MM.1S (cell line): ENCODE measurements around the gene RNF217.

Experiments used
- DNase-seq: peaks from one replicate; pipeline ENCODE4 v3.0.0-alpha.2; 2015
- H2AFZ ChIP-seq: fragments of 300-600 bp; sonication (generic); 2 replicates; pipeline ENCODE4 v1.6.0; 2016; ENCODE audit warnings: antibody characterized with exemption, low read length
- H3F3A ChIP-seq: fragments of 300-600 bp; sonication (generic); 2 replicates; pipeline ENCODE4 v1.6.1; 2016; ENCODE audit warnings: mild to moderate bottlenecking, antibody characterized with exemption, low read length, moderate library complexity, mixed read lengths; ENCODE audit not compliant: insufficient read depth
- H3K27ac ChIP-seq: fragments of 300-600 bp; sonication (generic); 2 replicates; pipeline ENCODE4 v1.5.1; 2016; ENCODE audit warnings: mild to moderate bottlenecking, low read length
- H3K27me3 ChIP-seq: fragments of 300-600 bp; sonication (generic); replicated peaks from 2 replicates; pipeline ENCODE4 v1.6.0; 2016; ENCODE audit warnings: low read length; ENCODE audit not compliant: insufficient read depth
- H3K36me3 ChIP-seq: fragments of 300-600 bp; sonication (generic); replicated peaks from 2 replicates; pipeline ENCODE4 v1.6.1; 2016; ENCODE audit warnings: mild to moderate bottlenecking, low read length, mixed read lengths; ENCODE audit not compliant: insufficient read depth
- H3K4me1 ChIP-seq: fragments of 300-600 bp; sonication (generic); 2 replicates; pipeline ENCODE4 v1.6.1; 2016; ENCODE audit warnings: low read length, mixed read lengths
- H3K4me2 ChIP-seq: fragments of 300-600 bp; sonication (generic); 2 replicates; pipeline ENCODE4 v1.6.0; 2016; ENCODE audit warnings: low read depth, low read length
- H3K4me3 ChIP-seq: fragments of 300-600 bp; sonication (generic); 2 replicates; pipeline ENCODE4 v1.5.1; 2016; ENCODE audit warnings: low read length, mixed read lengths
- H3K79me2 ChIP-seq: fragments of 300-600 bp; sonication (generic); 2 replicates; pipeline ENCODE4 v1.6.1; 2016; ENCODE audit warnings: mixed run types, low read length, mixed read lengths
- H3K9ac ChIP-seq: fragments of 300-600 bp; sonication (generic); 2 replicates; pipeline ENCODE4 v1.6.1; 2016; ENCODE audit warnings: low read length, mixed read lengths
- H3K9me2 ChIP-seq: fragments of 300-600 bp; sonication (generic); replicated peaks from 2 replicates; pipeline ENCODE4 v1.6.1; 2016; ENCODE audit warnings: mild to moderate bottlenecking, low read length, mixed read lengths; ENCODE audit not compliant: insufficient read depth
- H3K9me3 ChIP-seq: fragments of 300-600 bp; sonication (generic); replicated peaks from 2 replicates; pipeline ENCODE4 v1.6.1; 2016; ENCODE audit warnings: mild to moderate bottlenecking, low read length, mixed read lengths; ENCODE audit not compliant: insufficient read depth
- H4K20me1 ChIP-seq: fragments of 300-600 bp; sonication (generic); 2 replicates; pipeline ENCODE4 v1.6.1; 2016; ENCODE audit warnings: mild to moderate bottlenecking, low read length, moderate library complexity, mixed read lengths; ENCODE audit not compliant: insufficient read depth
- CTCF ChIP-seq: fragments of 300-600 bp; sonication (generic); IDR thresholded peaks from 2 replicates; pipeline ENCODE4 v1.5.1; 2016; ENCODE audit warnings: antibody characterized with exemption, low read length, mixed read lengths
- EZH2 ChIP-seq: fragments of 300-600 bp; sonication (generic); optimal IDR thresholded peaks from 2 replicates; pipeline ENCODE3; 2017; ENCODE audit warnings: low read depth, mild to moderate bottlenecking, antibody characterized with exemption, low read length, mixed read lengths
- EZH2phosphoT487 ChIP-seq: fragments of 300-600 bp; sonication (generic); IDR thresholded peaks from 2 replicates; pipeline ENCODE4 v1.6.1; 2018; ENCODE audit warnings: antibody characterized with exemption, low read length

Gene RNF217

GRCh38 chr6:125044066-125044465, 81.8 kb downstream of the RNF217 start:
- H3F3A ChIP-seq: no peaks in the 10 kb centered on the region
- no peaks in the 10 kb centered on the region for H4K20me1 ChIP-seq
- H3K4me3 ChIP-seq: no peak overlapping the region
- DNase-seq: no peak
- H3K4me1 ChIP-seq: no peaks in the 10 kb centered on the region
- H3K9ac ChIP-seq: no peak overlapping the region
- H3K79me2 ChIP-seq: no peaks in the 10 kb centered on the region
- no peaks in the 10 kb centered on the region; the same call in 1 of the 2 replicates for H3K9me3 ChIP-seq
- H3K4me2 ChIP-seq: no peak overlapping the region
- H3K27ac ChIP-seq: no peak overlapping the region
- H2AFZ ChIP-seq: no peak overlapping the region
- H3K36me3 ChIP-seq: no peaks in the 10 kb centered on the region
- TF ChIP-seq CTCF (no peak), EZH2phosphoT487 (no peak), EZH2 (no peak)
- H3K9me2 ChIP-seq: no peaks in the 10 kb centered on the region
- H3K27me3 ChIP-seq: no peaks in the 10 kb centered on the region

GRCh38 chr6:125044667-125045066, 82.4 kb downstream of the RNF217 start:
- TF ChIP-seq EZH2phosphoT487 (no peak), EZH2 (no peak), CTCF (no peak)
- Histone ChIP-seq H3K4me1 (no peaks in the 10 kb centered on the region), H3K79me2 (no peaks in the 10 kb centered on the region), H2AFZ (no peak overlapping the region), H3K36me3 (no peaks in the 10 kb centered on the region), H3K27me3 (no peaks in the 10 kb centered on the region), H3K4me3 (no peak overlapping the region), H3K9me3 (no peaks in the 10 kb centered on the region; the same call in 1 of the 2 replicates), H4K20me1 (no peaks in the 10 kb centered on the region), H3F3A (no peaks in the 10 kb centered on the region), H3K4me2 (no peak overlapping the region), H3K9ac (no peak overlapping the region), H3K9me2 (no peaks in the 10 kb centered on the region), H3K27ac (no peak overlapping the region)
- DNase-seq: no peak

- no peak for DNase-seq
- Histone ChIP-seq H3K27me3 (no peaks in the 10 kb centered on the region), H3K4me1 (no peaks in the 10 kb centered on the region), H3K27ac (no peak overlapping the region), H3K9me2 (no peaks in the 10 kb centered on the region), H3K9me3 (no peaks in the 10 kb centered on the region; the same call in 1 of the 2 replicates), H3K4me2 (no peak overlapping the region), H3K36me3 (no peaks in the 10 kb centered on the region), H3F3A (no peaks in the 10 kb centered on the region), H2AFZ (no peak overlapping the region), H3K4me3 (no peak overlapping the region), H3K79me2 (no peaks in the 10 kb centered on the region), H3K9ac (no peak overlapping the region), H4K20me1 (no peaks in the 10 kb centered on the region)
- no peak for TF ChIP-seq CTCF
- TF ChIP-seq EZH2phosphoT487: no peak
Observed at GRCh38 chr6:125046107-125046925, 84.1 kb downstream of the RNF217 start.
